Dermis microvascular lymphatic vessel endothelial cell (primary cell): Measurements from ENCODE around the gene NUMBL. TPM values are rescaled to one million over a fixed set of nuclear protein-coding genes. Genes with fewer than 3 reads are reported as not detected.
A peak's percentile ranks its signal among the peaks of the same experiment; 100 is the strongest.
"Not testable (repeated sequence)": the region's sequence is repeated elsewhere in the genome, so short reads cannot be mapped to it uniquely, and the experiment has no call there.

Source experiments
- DNase-seq, 2 donors: peaks; one replicate each; pipeline versions ENCODE4 v3.0.0 to v3.0.0-alpha.2; 2010; ENCODE audit warnings: low read depth in 2 of 2
- total RNA-seq: library from RNA; depleted of rRNA; stranded (reverse); fragments of >200 nt; gene quantifications from 2 replicates; pipeline ENCODE4 v1.2.1, GENCODE V29; 2014

Gene NUMBL
- total RNA-seq, 1 donor from 2014 or later = 6.8 TPM

- DNase-seq = no peak
Observed at GRCh38 chr19:40632311-40633036, 58.0 kb downstream of the NUMBL start.

DNA sequence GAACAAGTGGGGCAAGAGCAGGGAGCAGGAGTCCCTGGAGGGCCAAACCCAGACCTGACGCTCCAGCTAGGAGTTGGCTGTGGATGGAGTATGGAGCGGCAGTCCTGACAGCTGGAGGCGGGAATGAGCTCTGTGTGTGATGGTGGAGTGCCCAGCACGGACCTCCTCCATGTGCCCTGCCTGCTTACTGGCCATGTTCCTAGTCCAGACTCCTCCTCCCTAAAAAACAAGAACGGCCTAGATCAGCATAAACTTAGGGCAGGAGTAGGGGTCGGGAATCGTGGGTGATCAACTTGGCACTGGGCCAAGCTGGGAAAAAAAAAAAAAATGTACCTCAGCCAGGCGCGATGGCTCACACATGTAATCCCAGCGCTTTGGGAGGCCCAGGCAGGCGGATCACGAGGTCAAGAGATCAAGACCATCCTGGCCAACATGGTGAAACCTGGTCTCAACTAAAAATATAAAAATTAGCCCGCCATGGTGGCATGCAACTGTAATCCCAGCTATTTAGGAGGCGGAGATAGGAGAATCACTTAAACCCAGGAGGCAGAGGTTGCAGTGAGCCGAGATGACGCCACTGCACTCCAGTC lies 59.8 kb downstream of the NUMBL start:
- DNase-seq = no peak

- DNase-seq = no peak
Observed at GRCh38 chr19:40629346-40629745, 61.1 kb downstream of the NUMBL start.

DNA sequence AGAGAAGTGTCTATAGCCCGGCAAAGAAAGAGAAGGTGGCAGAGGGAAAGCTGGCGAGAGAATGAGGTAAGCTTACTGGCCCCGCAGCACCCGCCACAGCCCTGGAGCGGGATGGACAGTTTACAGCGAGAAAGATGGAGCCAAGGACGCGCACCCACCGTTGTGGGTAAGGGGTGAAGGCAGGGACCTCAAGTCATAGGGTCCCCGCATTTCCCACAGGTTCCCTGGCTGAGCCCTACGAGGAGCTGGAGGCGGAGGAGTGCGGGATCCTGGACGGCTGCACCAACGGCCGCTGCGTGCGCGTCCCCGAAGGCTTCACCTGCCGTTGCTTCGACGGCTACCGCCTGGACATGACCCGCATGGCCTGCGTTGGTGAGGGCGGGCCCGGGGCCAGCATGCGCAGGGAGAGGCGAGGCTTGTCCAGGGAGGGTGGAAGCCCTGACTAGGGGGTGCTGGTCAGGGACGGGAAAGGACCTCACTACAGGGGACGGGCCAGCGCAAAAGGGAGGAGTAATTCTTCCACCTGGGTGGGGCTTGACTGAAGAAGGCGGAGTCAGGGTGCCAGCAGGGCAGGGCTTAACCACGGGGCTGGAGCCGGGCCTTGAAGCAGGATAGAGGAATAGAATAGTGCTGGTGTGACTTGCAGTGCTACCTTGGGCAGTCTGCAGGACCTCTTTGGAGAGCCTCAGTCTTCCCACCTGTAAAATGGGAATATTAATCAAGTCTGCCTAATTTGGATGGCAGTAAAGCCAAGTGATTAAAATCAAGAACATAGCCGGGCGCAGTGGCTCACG lies 62.8 kb downstream of the NUMBL start:
- no peak for DNase-seq

GRCh38 chr19:40626918-40627317 lies 63.5 kb downstream of the NUMBL start:
- no peak for DNase-seq

DNA sequence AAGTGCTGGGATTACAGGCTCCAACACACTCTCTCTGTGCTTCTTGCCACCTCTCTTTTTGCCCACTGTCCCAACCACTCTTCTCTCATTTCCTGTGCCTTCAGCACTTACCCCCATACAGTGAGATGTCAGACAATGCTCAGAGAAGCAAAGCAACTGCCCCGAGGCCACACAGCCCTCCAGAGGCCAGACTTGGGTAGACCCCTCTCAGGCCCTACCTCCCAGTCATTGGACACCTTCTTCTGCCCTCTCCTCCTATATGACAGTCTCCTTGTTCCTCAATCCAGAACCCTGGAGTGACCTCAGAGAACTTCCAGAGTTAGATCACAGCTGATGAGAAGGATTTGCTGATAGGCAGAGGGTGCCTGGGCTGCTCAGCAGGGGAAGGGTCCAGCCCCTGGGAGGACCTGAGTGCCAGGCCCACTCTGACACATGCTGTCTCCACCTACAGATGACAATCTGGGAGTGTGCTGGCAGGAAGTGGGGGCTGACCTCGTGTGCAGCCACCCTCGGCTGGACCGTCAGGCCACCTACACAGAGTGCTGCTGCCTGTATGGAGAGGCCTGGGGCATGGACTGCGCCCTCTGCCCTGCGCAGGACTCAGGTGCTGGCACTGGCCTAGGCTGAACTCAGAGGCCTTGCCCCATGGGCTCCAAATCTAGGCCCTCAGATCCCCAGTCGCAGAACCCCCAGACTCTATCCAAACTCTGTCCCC lies 64.9 kb downstream of the NUMBL start:
- no peak for DNase-seq

GRCh38 chr19:40624369-40625153 lies 65.9 kb downstream of the NUMBL start:
- not testable (repeated sequence) for DNase-seq

- DNase-seq = peak in 1 of 2 donors; percentile 44
Observed at GRCh38 chr19:40623403-40624251, 66.8 kb downstream of the NUMBL start.

DNA sequence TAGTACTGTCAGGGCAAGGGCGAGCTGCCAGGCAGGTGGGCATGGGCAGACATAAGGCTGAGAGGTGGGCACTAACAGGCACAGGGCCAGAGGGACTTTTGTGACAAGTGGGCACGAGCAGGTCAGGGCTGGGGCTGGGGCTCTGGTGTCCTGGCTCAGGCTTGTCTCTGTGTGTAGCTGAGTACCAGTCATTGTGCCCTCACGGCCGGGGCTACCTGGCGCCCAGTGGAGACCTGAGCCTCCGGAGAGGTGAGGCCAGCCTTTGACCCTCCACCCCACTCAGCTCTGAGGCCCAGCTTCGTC lies 67.7 kb downstream of the NUMBL start:
- no peak for DNase-seq

- DNase-seq = no peak
Observed at GRCh38 chr19:40621966-40622772, 68.3 kb downstream of the NUMBL start.

- DNase-seq = no peak
Observed at GRCh38 chr19:40621283-40621682, 69.2 kb downstream of the NUMBL start.

- DNase-seq = no peak
Observed at GRCh38 chr19:40620161-40620485, 70.3 kb downstream of the NUMBL start.

DNA sequence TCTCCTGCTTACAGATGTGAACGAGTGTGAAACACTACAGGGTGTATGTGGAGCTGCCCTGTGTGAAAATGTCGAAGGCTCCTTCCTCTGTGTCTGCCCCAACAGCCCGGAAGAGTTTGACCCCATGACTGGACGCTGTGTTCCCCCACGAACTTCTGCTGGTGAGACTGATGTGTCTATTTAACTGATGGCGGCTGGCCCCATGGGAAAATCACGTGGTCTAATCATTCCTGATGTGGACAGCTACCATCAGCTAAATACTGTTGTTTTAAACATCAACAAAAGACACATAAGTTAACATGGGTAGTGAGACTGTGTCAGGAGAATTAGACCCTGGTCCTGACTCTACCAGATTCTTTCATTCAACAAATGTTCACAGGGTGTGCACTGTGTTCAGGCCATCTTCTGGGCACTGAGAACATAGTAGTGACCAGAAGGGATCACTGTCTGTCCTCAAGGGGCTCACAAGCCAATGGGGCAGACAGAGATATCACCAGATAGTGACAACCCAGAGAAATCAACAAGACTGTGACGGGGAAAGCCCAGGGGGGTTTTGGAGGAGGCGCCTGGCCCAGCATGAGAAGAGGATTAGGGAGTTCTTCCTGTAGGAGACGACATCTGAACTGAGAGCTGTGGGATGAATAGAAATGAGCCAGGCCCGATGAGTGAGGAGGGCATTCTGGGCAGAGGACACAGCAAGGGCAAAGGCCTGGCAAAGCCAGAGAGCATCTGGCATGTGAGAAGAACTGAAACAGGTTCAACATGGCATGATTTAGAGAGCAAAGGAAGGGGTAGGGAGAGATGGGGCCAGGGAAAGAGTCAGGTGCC lies 70.9 kb downstream of the NUMBL start:
- no peak for DNase-seq

DNA sequence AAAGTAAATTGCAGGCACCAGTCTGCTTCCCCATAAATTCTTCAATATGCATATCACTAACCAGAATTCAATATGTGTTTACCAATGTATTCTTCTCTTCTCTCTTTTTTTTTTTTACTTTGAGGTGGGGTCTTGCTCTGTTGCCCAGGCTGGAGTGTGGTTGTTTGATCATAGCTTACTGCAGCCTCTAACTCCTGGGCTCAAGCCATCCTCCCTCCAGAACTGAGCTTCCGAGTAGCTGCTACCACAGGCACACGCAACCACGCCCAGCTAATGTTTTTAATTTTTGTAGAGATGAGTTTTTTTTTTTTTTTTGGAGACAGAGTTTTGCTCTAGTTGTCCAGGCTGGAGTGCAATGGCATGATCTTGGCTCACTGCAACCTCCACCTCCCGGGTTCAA lies 72.5 kb downstream of the NUMBL start:
- no peak for DNase-seq

GRCh38 chr19:40616941-40617340 lies 73.5 kb downstream of the NUMBL start:
- DNase-seq = no peak

GRCh38 chr19:40616178-40616577 lies 74.3 kb downstream of the NUMBL start:
- DNase-seq = no peak
